SK-N-SH treated with all-trans-retinoic acid at 6 μM for 48 hours (cell line): ENCODE measurements around the gene GPC5.

Experiments
- ATAC-seq: fragments of 200-7000 bp; cut with Tn5 transposase; 3 replicates; pipeline ENCODE4 v1.9.1; 2020; ENCODE audit warnings: mild to moderate bottlenecking, moderate library complexity
- ARNTL ChIP-seq: fragments of 450-650 bp; formaldehyde crosslinking; IDR thresholded peaks from 2 replicates; pipeline ENCODE4 v1.5.0; 2020; ENCODE audit warnings: low read depth, mild to moderate bottlenecking, moderate library complexity, borderline replicate concordance
- BACH2 ChIP-seq: fragments of 250-450 bp; sonication (Bioruptor Pico); IDR thresholded peaks from 2 replicates; pipeline ENCODE4 v1.9.0; 2021; ENCODE audit warnings: mild to moderate bottlenecking, borderline replicate concordance
- CSDC2 ChIP-seq: fragments of 250-450 bp; sonication (Bioruptor Pico); IDR thresholded peaks from 2 replicates; pipeline ENCODE4 v1.5.0; 2020; ENCODE audit warnings: mild to moderate bottlenecking, moderate library complexity
- ESRRG ChIP-seq: fragments of 250-450 bp; sonication (Bioruptor Pico); IDR thresholded peaks from 2 replicates; pipeline ENCODE4 v1.6.1; 2021; ENCODE audit warnings: mild to moderate bottlenecking
- ISL1 ChIP-seq: fragments of 250-450 bp; sonication (Bioruptor Pico); IDR thresholded peaks from 2 replicates; pipeline ENCODE4 v2.1.2; 2022; ENCODE audit warnings: mild to moderate bottlenecking, moderate library complexity
- OSR1 ChIP-seq: fragments of 250-450 bp; sonication (Bioruptor Pico); IDR thresholded peaks from 2 replicates; pipeline ENCODE4 v1.8.0; 2022; ENCODE audit warnings: moderate library complexity, mild to moderate bottlenecking, inconsistent platforms
- RARB ChIP-seq: fragments of 250-450 bp; sonication (Bioruptor Pico); IDR thresholded peaks from 2 replicates; pipeline ENCODE4 v1.8.0; 2021; ENCODE audit warnings: mild to moderate bottlenecking, moderate library complexity
- SNAI2 ChIP-seq: fragments of 250-450 bp; sonication (Bioruptor Pico); IDR thresholded peaks from 2 replicates; pipeline ENCODE4 v1.5.0; 2020; ENCODE audit warnings: mild to moderate bottlenecking, moderate library complexity
- TCF4 ChIP-seq: fragments of 250-450 bp; sonication (Bioruptor Pico); IDR thresholded peaks from 2 replicates; pipeline ENCODE4 v1.8.0; 2021; ENCODE audit warnings: mild to moderate bottlenecking, moderate library complexity, borderline replicate concordance
- TOX ChIP-seq: fragments of 250-450 bp; sonication (Bioruptor Pico); IDR thresholded peaks from 2 replicates; pipeline ENCODE4 v1.8.0; 2021; ENCODE audit warnings: mild to moderate bottlenecking, moderate library complexity, borderline replicate concordance
- TSHZ2 ChIP-seq: fragments of 250-450 bp; sonication (Bioruptor Pico); IDR thresholded peaks from 2 replicates; pipeline ENCODE4 v1.5.0; 2020; ENCODE audit warnings: mild to moderate bottlenecking, moderate library complexity
- ZC3H10 ChIP-seq: fragments of 250-450 bp; sonication (Bioruptor Pico); IDR thresholded peaks from 2 replicates; pipeline ENCODE4 v1.5.1; 2021; ENCODE audit warnings: mild to moderate bottlenecking, moderate library complexity
- ZFP3 ChIP-seq: fragments of 250-450 bp; sonication (Bioruptor Pico); IDR thresholded peaks from 2 replicates; pipeline ENCODE4 v1.5.0; 2020; ENCODE audit warnings: mild to moderate bottlenecking, moderate library complexity
- ZFP30 ChIP-seq: fragments of 450-650 bp; formaldehyde crosslinking; IDR thresholded peaks from 2 replicates; pipeline ENCODE4 v1.5.0; 2022; ENCODE audit warnings: mild to moderate bottlenecking, moderate library complexity
- ZNF565 ChIP-seq: fragments of 450-650 bp; formaldehyde crosslinking; conservative IDR thresholded peaks from 2 replicates; pipeline ENCODE4 v1.5.0; 2020; ENCODE audit warnings: low read depth, mild to moderate bottlenecking, moderate library complexity
- ZNF70 ChIP-seq: fragments of 450-650 bp; formaldehyde crosslinking; IDR thresholded peaks from 2 replicates; pipeline ENCODE4 v1.5.0; 2020; ENCODE audit warnings: mild to moderate bottlenecking, moderate library complexity
- ZNF8 ChIP-seq: fragments of 450-650 bp; formaldehyde crosslinking; IDR thresholded peaks from 2 replicates; pipeline ENCODE4 v1.5.0; 2020; ENCODE audit warnings: mild to moderate bottlenecking, moderate library complexity
- TF ChIP-seq, protein P1 (sequence below): fragments of 250-450 bp; sonication (Bioruptor Pico); IDR thresholded peaks from 2 replicates; pipeline ENCODE4 v1.8.0; 2021; ENCODE audit warnings: low read depth, mild to moderate bottlenecking, moderate library complexity, borderline replicate concordance
- TF ChIP-seq, protein P2 (sequence below): fragments of 250-450 bp; sonication (Bioruptor Pico); IDR thresholded peaks from 2 replicates; pipeline ENCODE4 v1.5.1; 2020; ENCODE audit warnings: low read depth, mild to moderate bottlenecking, moderate library complexity

The GPC5 gene

GRCh38 chr13:91355099-91355825 lies 43.2 kb upstream of the GPC5 start (continued):
- TF ChIP-seq OSR1 (CRISPR knock-in tag) (no peak), ZNF70 (CRISPR knock-in tag) (no peak), TCF4 (no peak)
- TF ChIP-seq, protein P1, sequence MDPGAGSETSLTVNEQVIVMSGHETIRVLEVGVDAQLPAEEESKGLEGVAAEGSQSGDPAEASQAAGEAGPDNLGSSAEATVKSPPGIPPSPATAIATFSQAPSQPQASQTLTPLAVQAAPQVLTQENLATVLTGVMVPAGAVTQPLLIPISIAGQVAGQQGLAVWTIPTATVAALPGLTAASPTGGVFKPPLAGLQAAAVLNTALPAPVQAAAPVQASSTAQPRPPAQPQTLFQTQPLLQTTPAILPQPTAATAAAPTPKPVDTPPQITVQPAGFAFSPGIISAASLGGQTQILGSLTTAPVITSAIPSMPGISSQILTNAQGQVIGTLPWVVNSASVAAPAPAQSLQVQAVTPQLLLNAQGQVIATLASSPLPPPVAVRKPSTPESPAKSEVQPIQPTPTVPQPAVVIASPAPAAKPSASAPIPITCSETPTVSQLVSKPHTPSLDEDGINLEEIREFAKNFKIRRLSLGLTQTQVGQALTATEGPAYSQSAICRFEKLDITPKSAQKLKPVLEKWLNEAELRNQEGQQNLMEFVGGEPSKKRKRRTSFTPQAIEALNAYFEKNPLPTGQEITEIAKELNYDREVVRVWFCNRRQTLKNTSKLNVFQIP (CRISPR knock-in tag), result no peak

- ATAC-seq, result no peak
- TF ChIP-seq ZNF70 (CRISPR knock-in tag) (no peak), ZNF8 (CRISPR knock-in tag) (no peak), BACH2 (no peak), OSR1 (CRISPR knock-in tag) (no peak), ARNTL (no peak), TOX (no peak)
- TF ChIP-seq, protein P1 (CRISPR knock-in tag), result no peak
- TF ChIP-seq, all 23 proteins: peak for 0
Observed at GRCh38 chr13:91355826-91356710, 42.4 kb upstream of the GPC5 start.

- ATAC-seq, result no peak
- no peak for TF ChIP-seq SNAI2 (CRISPR knock-in tag)
- TF ChIP-seq ESRRG (CRISPR knock-in tag), result no peak
- no peak for TF ChIP-seq CSDC2 (CRISPR knock-in tag)
- no peak for TF ChIP-seq TOX
- TF ChIP-seq OSR1 (CRISPR knock-in tag), result no peak
- TF ChIP-seq ZC3H10 (CRISPR knock-in tag), result no peak
- TF ChIP-seq ZNF70 (CRISPR knock-in tag), result no peak
- no peak for TF ChIP-seq ARNTL
- TF ChIP-seq, protein P2, sequence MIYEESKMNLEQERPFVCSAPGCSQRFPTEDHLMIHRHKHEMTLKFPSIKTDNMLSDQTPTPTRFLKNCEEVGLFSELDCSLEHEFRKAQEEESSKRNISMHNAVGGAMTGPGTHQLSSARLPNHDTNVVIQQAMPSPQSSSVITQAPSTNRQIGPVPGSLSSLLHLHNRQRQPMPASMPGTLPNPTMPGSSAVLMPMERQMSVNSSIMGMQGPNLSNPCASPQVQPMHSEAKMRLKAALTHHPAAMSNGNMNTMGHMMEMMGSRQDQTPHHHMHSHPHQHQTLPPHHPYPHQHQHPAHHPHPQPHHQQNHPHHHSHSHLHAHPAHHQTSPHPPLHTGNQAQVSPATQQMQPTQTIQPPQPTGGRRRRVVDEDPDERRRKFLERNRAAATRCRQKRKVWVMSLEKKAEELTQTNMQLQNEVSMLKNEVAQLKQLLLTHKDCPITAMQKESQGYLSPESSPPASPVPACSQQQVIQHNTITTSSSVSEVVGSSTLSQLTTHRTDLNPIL (CRISPR knock-in tag), result no peak
- no peak for TF ChIP-seq ZFP30 (CRISPR knock-in tag)
- no peak for TF ChIP-seq RARB
- no peak for TF ChIP-seq BACH2
- TF ChIP-seq TSHZ2, result no peak
- TF ChIP-seq ZNF565 (CRISPR knock-in tag), result no peak
- no peak for TF ChIP-seq ZFP3
- TF ChIP-seq ISL1 (CRISPR knock-in tag), result no peak
- TF ChIP-seq ZNF8 (CRISPR knock-in tag), result no peak
Observed at GRCh38 chr13:91356919-91357612, 41.4 kb upstream of the GPC5 start.
